Tibial artery (tissue), 4 donors: Measurements from ENCODE around the gene FASN.

ENCODE experiments used
- DNase-seq, 2 donors: peaks; one replicate each; pipeline ENCODE4 v3.0.0-alpha.2; 2019
- H3K27ac ChIP-seq, 2 donors: fragments of 200-600 bp; sonication (generic) in 1 of 2; 1 replicate in 1 of 2; 2 replicates in 1 of 2; pipeline ENCODE4 v1.5.1; 2018 to 2019; ENCODE audit warnings: mild to moderate bottlenecking in 1 of 2
- H3K27me3 ChIP-seq, 2 donors: fragments of 200-600 bp; sonication (generic) in 1 of 2; one replicate each; pipeline versions ENCODE4 v1.5.1 to v1.6.0; 2016 to 2019
- H3K36me3 ChIP-seq, 3 donors: fragments of 200-600 bp; sonication (generic) in 2 of 3; one replicate each; pipeline ENCODE4 v1.5.1; 2016 to 2019; ENCODE audit warnings: mild to moderate bottlenecking in 2 of 3
- H3K4me1 ChIP-seq, 4 donors: fragments of 200-600 bp; sonication (generic) in 2 of 4; 1 replicate in 3 of 4; 2 replicates in 1 of 4; pipeline ENCODE4 v1.5.1; 2016 to 2019
- H3K4me3 ChIP-seq, 2 donors: fragments of 200-600 bp; sonication (generic) in 1 of 2; 1 replicate in 1 of 2; 2 replicates in 1 of 2; pipeline ENCODE4 v1.5.1; 2018 to 2019; ENCODE audit warnings: mild to moderate bottlenecking in 2 of 2
- H3K9me3 ChIP-seq, 3 donors: fragments of 200-600 bp; sonication (generic) in 1 of 3; one replicate each; pipeline ENCODE4 v1.5.1; 2016 to 2019
- CTCF ChIP-seq, 2 experiments: fragments of 200-600 bp in 1 of 2; fragments of 450-650 bp in 1 of 2; IDR thresholded peaks; one replicate each; pipeline ENCODE4 v1.5.1; 2017 to 2019; ENCODE audit warnings: antibody characterized with exemption in 2 of 2, mild to moderate bottlenecking in 1 of 2, moderate library complexity in 1 of 2
- intact Hi-C: fragments of 100-400 bp; cut with DNase I; formaldehyde crosslinking; loops from one replicate; pipeline ENCODE4 v1.15.0; 2023; ENCODE audit warnings: low total_unique reads

Gene FASN

GRCh38 chr17:82059272-82060000 lies 38.6 kb downstream of the FASN start:
- H3K27me3 ChIP-seq: no peaks in the 10 kb centered on the region
- H3K4me3 ChIP-seq: no peak overlapping the region
- intact Hi-C loops: no loop called here
- DNase-seq: no peak
- H3K4me1 ChIP-seq: peaks cover 0 to 14% (median 8%) of the 10 kb centered on the region in 4 donors
- no peak for TF ChIP-seq CTCF (IDR thresholded peaks at IDR 0.05)
- no peaks in the 10 kb centered on the region for H3K9me3 ChIP-seq
- H3K27ac ChIP-seq: no peak overlapping the region
- peaks cover 39 to 97% (median 90%) of the 10 kb centered on the region in 3 donors for H3K36me3 ChIP-seq

- Histone ChIP-seq H3K27me3 (no peaks in the 10 kb centered on the region), H3K36me3 (peaks cover 45 to 100% (median 91%) of the 10 kb centered on the region in 3 donors), H3K9me3 (no peaks in the 10 kb centered on the region), H3K4me1 (peaks cover 0 to 13% (median 6%) of the 10 kb centered on the region in 4 donors), H3K27ac (no peak overlapping the region), H3K4me3 (no peak overlapping the region)
- DNase-seq: no peak
- no peak for TF ChIP-seq CTCF (IDR thresholded peaks at IDR 0.05)
- intact Hi-C loops: no loop called here
These were observed 39.2 kb downstream of the FASN start for GRCh38 chr17:82058855-82059249.

GRCh38 chr17:82058230-82058854 lies 39.7 kb downstream of the FASN start:
- DNase-seq: no peak
- intact Hi-C loops: no loop called here
- no peaks in the 10 kb centered on the region for H3K27me3 ChIP-seq
- TF ChIP-seq CTCF (IDR thresholded peaks at IDR 0.05): no peak
- H3K36me3 ChIP-seq: peaks cover 45 to 100% (median 86%) of the 10 kb centered on the region in 3 donors
- H3K27ac ChIP-seq: no peak overlapping the region
- H3K4me3 ChIP-seq: no peak overlapping the region
- peaks cover 0 to 13% (median 7%) of the 10 kb centered on the region in 4 donors for H3K4me1 ChIP-seq
- no peaks in the 10 kb centered on the region for H3K9me3 ChIP-seq

- intact Hi-C loops: no loop called here
- no peaks in the 10 kb centered on the region for H3K27me3 ChIP-seq
- no peak overlapping the region for H3K4me3 ChIP-seq
- peaks cover 39 to 89% (median 77%) of the 10 kb centered on the region in 3 donors for H3K36me3 ChIP-seq
- TF ChIP-seq CTCF (IDR thresholded peaks at IDR 0.05): no peak
- no peak overlapping the region for H3K27ac ChIP-seq
- H3K9me3 ChIP-seq: no peaks in the 10 kb centered on the region
- no peak for DNase-seq
- H3K4me1 ChIP-seq: peaks cover 6 to 26% (median 18%) of the 10 kb centered on the region in 4 donors
These were observed 41.1 kb downstream of the FASN start for GRCh38 chr17:82056729-82057621.

GRCh38 chr17:82055965-82056728 lies 41.9 kb downstream of the FASN start:
- no peak for DNase-seq

More at GRCh38 chr17:82055965-82056728, 41.9 kb downstream of the FASN start:
- TF ChIP-seq CTCF (IDR thresholded peaks at IDR 0.05): no peak
- Histone ChIP-seq H3K27ac (no peak overlapping the region), H3K4me1 (peaks cover 6 to 26% (median 19%) of the 10 kb centered on the region in 4 donors), H3K27me3 (no peaks in the 10 kb centered on the region), H3K4me3 (no peak overlapping the region), H3K9me3 (no peaks in the 10 kb centered on the region), H3K36me3 (peaks cover 37 to 81% (median 68%) of the 10 kb centered on the region in 3 donors)
- intact Hi-C loops: no loop called here
